Ureter (tissue), 1 donor: Measurements from ENCODE around the gene DAAM1. TPM values are rescaled to one million over a fixed set of nuclear protein-coding genes. Genes with fewer than 3 reads are reported as not detected.
A peak's percentile ranks its signal among the peaks of the same experiment; 100 is the strongest.

Experiments
- DNase-seq: peaks from one replicate; pipeline ENCODE4 v3.0.0-alpha.2; 2020; ENCODE audit warnings: low spot score
- total RNA-seq: library from RNA; stranded (reverse); gene quantifications from one replicate; pipeline ENCODE4 v1.2.4, GENCODE V29; 2023
- donor health status: DM: yes; HTN: yes; CAD: no.

DAAM1 gene
- 109 TPM for total RNA-seq

- DNase-seq, result peak; percentile 98
Observed at GRCh38 chr14:59188461-59189090, at the start of gene DAAM1. Gene DAAM1, plus strand, starts transcription at chr14:59188667. Its CDS starts 74,811 bp downstream, at chr14:59263478.

DNA sequence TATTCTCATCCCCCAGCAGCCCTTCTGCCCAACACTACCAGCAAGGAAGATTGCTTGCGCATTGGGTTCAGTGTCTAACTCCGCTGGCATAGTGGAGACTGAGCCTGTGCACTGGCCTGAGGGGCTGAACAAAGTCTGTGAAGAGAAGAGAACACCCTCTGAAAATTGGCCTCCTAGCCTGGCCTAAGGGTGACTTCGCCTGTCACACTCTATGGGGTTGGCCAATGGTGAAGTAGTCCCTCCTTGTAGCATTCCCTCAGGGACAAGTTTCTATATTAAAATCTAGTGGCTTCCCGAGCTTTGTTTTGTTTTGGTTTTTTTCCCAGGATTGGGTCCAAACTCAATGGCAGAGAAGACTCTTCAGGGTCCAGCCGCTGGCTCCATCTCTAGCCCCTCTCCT, 49.1 kb upstream of the DAAM1 start:
- DNase-seq, result no peak

GRCh38 chr14:59140106-59140843, 48.2 kb upstream of the DAAM1 start:
- no peak for DNase-seq

GRCh38 chr14:59146484-59146883, 42.0 kb upstream of the DAAM1 start:
- no peak for DNase-seq

- DNase-seq, result no peak
Observed at GRCh38 chr14:59147007-59147406, 41.5 kb upstream of the DAAM1 start.

DNA sequence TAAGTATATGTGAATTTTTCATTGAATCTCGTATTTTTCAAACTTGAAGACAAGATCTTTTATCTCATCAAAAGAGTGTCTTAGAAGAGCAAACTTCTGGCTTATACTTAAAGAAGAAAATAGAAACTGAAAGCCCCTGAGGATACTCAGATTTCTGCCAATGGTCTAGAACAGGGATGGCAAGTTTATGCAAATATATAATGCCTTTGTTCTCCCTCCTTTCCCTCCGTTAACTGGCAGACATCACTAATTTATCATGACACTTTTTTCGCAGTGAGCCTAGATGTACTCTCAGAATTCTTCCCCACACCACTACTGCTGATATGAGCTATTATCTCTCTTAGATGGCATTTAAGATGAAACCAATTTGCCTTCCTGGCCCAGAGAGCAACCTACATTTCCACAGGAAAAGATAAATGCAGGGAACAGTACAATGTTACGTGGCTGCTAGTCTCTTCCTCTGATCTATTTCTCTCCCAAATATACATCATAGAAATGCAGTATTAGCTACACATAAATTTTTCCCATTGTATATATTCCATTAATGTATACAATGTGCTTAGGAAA, 40.0 kb upstream of the DAAM1 start:
- no peak for DNase-seq

DNA sequence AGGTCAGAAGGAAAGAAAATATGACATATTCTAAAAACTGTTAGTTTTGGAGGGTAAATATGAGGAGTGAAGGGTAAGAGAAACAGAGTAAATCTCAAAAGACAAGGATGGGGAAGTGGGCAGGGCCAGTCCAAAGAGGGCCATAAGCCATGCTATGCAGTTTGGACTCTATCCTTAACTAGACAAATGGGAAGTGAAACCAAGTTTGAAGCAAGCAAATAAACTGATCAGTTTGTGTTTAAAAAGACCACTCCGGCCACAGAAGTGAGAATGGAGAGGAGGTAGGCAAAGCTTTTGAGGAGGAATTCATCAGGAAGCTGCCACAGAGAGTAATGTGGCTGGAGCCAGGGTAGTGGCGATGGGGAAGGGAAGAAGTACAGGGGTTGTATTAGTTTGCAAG, 37.5 kb upstream of the DAAM1 start:
- no peak for DNase-seq

DNA sequence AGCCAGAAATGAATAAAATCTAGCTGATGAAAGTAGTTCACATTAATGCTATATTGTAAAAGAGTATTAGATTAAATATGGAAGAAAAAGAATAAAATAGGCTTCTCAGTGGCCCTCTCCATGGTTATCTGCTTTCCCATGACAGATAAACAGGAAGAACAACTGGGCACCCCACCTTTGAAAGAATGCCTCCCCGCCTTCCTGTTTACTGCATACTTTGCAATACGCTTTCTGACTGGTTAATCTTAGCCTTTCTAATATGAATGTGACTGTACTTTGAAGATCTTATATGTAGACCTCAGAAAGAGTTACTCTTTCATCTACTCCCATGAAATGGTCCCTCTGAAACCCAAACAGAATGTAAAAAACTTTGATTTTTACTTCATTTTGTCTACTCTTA, 34.1 kb upstream of the DAAM1 start:
- DNase-seq, result no peak

- no peak for DNase-seq
Observed at GRCh38 chr14:59155886-59156285, 32.6 kb upstream of the DAAM1 start.

- DNase-seq, result no peak
Observed at GRCh38 chr14:59159169-59159568, 29.3 kb upstream of the DAAM1 start.

- no peak for DNase-seq
Observed at GRCh38 chr14:59160506-59160905, 28.0 kb upstream of the DAAM1 start.

DNA sequence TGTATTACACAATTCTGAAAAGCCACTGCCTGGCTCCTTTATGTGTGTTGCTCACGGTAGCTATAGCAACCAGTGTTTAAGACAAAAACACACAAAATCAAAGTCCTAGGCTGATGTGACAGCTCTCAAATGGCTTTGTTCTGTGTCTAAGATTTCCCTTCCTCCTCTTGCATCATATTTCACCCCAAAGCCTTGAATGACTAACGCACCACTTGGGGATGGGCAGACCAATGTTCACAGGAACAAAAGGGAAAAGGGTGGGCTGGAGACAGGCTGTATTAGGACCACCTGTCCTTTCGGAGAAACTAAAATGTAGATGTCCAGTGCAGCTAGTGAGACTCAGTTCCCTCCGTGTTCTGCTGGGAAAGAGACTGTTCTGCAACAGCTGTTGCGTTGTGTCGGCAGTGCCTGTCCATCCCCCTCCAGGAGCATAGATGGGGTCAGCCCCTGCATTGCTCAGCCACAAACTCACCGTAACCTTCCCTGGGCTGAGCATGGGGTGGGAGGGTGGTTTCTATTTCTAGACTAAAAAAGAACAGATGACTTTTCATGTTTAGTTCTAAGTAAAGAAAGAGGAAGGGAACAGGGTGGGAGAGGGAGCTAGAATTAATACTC, 26.8 kb upstream of the DAAM1 start:
- no peak for DNase-seq

- no peak for DNase-seq
Observed at GRCh38 chr14:59166258-59166657, 22.2 kb upstream of the DAAM1 start.

DNA sequence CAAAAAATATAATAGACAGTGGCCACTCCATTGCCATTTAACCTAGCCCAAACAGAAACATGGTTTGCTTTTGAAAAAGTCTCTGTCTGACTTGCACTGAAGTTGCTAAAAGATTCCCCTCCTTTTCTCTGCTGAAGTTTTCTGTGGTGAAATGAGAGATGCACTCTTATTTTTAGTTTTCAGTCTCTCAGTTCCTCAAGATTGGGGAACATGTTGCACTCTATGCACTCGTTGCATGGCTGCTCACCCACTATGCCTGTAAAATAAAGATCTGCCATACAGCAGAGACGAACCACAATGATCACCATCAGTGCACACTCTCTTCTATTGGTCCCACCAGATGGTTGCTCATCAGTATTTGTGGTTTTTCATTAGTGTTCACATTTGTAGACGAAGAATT, 13.1 kb upstream of the DAAM1 start:
- no peak for DNase-seq

DNA sequence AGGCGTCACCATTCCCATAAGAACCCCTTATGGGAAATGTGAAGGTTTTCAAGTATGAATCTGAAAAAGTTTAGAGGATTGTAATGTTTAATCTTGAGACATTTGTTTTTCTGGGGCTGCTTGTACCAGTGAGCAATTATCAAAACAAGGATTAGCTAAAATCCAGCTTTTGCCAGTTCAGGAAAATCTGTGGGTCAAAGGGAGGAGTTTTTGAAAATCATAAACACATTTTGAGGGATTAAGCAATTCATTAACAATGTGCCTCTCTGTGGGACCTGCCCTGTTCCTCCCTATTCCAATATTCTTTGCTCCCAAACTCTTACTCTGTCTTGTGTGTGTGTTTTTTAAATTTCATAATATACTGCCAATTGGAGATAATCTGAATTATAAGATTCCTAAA, 11.7 kb upstream of the DAAM1 start:
- no peak for DNase-seq

GRCh38 chr14:59177262-59177661, 11.2 kb upstream of the DAAM1 start:
- no peak for DNase-seq

DNA sequence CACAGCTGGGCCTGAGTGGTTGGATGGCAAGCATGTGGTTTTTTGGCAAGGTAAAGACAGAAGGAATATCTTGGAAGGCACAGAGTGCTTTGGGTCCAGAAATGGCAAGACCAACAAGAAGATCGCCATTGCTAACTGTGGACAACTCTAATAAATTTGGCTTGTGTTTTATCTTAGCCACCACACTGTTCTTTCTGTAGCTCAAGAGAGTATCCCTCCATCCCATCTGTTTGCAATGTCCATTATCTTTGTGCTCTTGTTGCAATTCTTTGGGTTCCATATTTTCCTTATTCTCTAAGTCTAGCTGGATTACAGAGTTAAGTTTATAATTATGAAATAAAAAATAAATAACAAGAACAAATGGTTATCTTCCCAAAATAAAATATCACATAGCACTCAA, 6.7 kb upstream of the DAAM1 start:
- DNase-seq, result no peak

- no peak for DNase-seq
Observed at GRCh38 chr14:59182641-59183040, 5.8 kb upstream of the DAAM1 start.

DNA sequence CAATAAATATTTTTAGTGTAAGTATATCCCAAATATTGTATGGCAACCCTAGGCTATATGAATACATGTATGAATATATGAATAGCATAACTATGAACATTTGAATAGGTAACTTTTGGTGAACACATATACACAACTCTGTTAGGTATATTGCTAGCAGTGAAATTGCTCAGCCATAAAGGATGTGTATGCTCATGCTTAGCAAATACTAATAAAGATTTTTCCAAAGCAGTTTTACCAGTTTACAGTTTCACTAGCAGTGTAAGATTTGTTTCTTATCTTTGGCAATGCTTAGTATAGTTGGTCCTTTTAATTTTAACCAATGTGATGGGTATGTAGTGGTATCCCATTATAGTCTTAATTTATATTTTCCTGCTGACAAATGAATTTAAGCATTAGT, 5.3 kb upstream of the DAAM1 start:
- no peak for DNase-seq

DNA sequence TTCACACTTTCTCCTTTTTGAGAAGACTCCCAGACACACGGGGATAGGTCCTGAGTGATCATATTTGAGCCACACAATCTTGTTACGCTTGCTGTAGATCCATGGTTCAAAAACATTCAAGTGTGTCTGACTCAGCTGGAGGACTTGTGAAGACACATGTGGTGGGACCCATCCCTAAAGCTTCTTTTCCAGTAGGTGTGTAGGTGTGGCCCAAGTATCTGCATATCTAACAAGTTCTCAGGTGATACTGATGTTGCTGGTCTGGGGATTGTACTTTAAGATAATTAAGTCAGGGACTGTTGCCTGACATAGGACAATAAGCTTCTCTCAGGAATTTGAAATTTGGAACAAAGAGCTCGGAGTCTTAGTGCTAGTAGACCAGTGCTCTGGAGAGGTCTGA, 4.1 kb upstream of the DAAM1 start:
- DNase-seq, result no peak

- DNase-seq, result no peak
Observed at GRCh38 chr14:59185676-59186075, 2.8 kb upstream of the DAAM1 start.

GRCh38 chr14:59186306-59186705, 2.2 kb upstream of the DAAM1 start:
- no peak for DNase-seq

DNA sequence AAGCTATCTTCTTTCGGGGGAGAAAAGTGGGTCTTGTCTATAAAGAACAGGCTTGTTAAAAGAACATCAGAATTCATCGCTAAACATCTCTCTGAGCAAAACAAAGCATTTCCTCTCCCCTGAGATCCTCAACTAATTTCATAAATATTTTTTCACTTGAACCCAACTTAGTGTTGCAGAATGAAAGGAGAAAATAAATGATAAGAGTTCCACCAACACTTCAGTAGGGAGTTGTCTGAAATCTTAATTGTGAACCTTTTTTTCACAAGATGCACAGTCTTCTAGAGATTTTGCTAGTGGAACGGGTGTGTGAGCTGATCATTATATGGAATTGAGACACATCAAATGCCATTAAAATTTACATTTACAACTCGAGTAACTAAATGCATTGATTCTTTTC, 1.3 kb upstream of the DAAM1 start:
- no peak for DNase-seq
